Amygdala (tissue), 56 donors: Measurements from ENCODE around the gene GUCA2A.
"Not testable (repeated sequence)": the region's sequence is repeated elsewhere in the genome, so short reads cannot be mapped to it uniquely, and the experiment has no call there.

Experiments used
- DNase-seq, 56 donors: peaks; one replicate each; lab custom pipeline; 2025; lab: John Stamatoyannopoulos, UW

Gene GUCA2A, protein sequence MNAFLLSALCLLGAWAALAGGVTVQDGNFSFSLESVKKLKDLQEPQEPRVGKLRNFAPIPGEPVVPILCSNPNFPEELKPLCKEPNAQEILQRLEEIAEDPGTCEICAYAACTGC

DNA sequence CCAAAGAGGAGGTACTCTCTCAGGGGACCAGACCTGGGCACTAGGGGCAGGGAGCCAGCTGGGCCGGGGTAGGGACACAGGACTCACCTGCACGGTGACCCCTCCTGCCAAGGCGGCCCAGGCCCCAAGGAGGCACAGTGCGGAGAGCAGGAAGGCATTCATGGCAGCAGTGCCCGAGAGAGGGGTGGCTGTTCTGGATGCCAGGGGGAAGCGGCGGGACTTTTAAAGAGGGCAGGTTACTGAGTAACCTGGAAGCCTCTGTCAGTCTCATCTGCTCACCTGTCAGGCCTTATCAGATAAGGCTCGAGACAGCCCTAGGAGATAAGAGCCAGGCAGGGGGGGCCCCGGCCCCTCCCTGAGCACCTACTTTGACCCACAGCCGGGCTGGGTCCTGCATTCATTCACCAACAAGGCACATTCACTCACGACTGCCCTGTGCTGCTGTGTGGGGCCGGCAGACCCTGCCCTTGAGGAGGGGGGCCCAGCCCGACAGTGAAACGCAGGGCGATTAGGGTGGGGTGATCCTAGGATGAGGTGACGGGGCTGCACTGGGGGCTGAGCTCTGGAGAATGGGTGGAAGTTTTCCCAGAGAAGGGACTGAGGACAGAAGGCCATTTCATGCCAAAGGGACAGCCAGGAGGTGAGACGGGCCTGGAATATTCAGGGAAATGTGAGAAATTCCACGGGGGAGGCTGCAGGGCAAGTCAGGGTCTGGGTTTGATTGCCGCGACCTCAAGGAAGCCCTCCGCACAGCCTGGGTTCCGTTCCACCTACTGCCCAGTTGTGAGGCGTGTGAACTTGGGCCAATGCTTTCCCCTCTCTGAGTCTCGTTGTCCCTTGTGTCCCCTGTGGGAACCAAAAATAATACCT is at the start of gene GUCA2A:
Gene GUCA2A (minus strand): TSS at position 195 of the 870 bp plus-strand sequence. CDS start 33 bp downstream, at position 162.
- DNase-seq: no peak

DNA sequence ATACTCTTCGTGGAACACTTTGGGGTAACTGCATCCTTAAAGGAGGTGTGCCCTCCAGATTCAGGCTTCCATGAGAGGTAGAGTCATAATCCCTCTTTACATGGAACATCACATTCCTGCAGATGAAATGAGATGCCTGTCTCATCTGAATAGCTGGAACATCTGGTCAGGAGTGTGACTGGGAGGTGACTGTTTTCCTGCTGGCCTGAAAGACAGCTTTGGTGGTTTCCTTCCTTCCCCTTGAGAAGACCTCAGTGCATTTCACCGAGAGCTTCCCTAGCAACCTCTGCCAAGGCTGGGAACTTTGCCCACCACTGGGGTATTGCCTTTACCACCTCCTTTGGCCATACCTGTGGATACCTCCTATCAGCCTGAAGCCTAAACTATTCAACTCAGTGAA is 46.7 kb upstream of the GUCA2A start:
- DNase-seq: no peak

DNA sequence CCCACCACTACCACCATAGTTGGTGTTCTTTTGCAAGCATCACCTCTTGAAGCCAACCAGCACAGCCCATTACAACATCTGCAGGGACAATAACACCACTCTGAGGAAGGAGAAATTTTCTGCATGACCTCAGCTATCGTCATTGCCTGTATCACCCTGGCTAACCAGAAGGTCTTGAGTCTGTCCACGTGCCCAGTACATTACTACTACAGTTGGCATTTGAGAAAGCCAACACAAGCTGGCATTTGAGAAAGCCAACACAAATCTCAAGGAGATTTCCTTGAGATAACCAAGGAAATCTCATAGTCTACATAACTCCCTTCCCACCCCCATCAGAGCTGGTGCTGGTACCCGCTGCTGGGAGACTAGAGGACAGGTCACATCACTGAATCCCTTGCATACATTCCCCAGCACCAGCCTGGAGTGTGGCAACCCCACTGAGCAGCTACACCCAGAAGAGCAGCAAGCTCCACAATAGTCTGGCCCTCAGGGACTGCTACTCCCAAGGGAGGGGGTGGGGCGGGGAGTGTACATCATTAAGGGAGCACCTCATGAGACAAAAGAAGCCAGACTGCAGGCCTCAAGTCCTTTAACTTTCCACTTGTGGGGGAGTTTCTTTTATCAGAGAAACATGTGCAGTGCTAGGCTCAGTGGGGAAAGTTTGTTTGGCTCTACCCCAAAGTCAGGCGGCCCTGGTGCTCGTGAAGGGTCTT is 46.0 kb upstream of the GUCA2A start:
- DNase-seq: no peak

DNA sequence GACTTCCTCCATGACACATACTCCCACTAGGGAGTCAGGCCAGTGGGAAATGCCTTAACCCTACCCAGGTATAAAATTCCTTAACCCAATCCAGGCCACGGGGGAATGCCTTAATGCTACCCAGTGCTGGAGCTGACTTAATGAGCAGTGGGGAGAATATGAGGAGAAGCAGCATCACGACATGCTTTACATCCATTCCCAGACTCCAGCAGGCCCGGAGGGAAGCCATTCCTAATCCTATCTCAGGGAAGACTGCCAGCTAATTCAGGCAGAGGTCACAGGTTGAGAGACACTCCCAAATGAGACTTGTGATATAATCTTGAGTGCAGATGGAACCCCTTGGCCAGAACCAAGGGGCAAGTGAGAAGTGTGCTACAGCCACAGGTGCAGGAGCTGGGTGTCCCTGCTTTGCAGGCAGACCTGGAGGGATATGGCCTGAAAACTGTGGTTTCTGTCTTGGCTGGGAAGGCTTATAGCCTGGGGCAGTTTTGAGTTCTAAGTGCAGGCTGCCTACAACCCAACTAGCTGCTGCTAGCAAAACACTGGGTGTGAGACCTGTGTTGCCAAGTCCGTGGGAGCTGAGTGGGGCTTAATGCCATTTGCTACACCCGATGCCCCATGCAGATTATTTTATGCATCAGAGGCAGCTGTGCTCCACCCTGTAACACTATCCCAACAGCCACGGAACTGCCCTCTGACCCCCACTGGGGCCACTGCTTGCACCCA is 45.1 kb upstream of the GUCA2A start:
- no peak for DNase-seq

DNA sequence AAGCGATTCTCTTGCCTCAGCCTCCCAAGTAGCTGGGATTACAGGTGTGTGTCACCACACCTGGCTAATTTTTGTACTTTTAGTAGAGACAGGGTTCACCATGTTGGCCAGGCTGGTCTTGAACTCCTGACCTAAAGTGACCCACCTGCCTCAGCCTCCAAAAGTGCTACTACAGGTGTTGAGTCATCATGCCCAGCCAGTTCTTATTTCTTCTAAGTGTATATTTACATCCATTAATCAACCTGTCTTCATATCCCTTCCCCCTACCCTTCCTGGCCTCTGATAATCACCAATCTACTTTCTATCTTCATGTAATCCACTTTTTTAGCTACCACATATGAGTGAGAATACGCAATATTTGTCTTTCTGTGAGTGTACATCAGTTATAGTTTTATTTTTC is 42.4 kb upstream of the GUCA2A start:
- DNase-seq: not testable (repeated sequence)

DNA sequence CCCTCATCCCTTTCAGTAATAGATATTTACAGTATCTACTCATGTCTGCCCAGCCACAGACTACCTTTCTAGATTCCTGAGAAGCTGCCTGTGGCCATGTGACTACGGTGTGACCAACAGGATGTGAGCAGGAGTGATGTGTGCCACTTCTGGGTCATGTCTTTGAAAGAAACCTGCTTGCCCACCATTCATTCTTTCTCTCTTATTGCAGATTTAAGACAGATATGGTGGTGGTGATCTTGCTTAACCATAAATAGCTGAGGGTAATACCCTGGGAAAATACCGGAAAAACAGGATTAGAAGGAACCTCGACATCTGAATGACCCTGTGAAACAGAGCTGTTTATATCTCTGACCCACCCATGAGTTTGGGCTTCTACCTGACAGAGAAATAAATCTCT is 41.6 kb upstream of the GUCA2A start:
- no peak for DNase-seq

DNA sequence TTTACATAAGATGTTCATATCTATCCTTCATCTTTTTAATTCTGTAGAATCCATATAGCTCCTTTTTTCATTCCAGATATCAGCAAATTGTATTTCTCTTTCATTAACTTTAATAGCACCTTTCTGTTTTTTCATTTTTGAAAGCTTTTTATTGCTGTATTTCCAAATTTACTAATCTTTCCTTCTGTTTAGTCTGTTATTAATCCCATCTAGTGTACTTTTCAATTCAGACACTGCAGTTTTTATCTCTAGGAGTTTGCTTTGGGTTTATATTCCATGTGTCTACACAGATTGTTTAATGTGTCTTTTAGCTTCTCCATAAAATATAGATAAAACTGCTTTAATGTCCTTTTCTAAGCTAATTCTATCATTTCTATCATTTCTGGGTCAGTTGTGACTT is 37.4 kb upstream of the GUCA2A start:
- no peak for DNase-seq

DNA sequence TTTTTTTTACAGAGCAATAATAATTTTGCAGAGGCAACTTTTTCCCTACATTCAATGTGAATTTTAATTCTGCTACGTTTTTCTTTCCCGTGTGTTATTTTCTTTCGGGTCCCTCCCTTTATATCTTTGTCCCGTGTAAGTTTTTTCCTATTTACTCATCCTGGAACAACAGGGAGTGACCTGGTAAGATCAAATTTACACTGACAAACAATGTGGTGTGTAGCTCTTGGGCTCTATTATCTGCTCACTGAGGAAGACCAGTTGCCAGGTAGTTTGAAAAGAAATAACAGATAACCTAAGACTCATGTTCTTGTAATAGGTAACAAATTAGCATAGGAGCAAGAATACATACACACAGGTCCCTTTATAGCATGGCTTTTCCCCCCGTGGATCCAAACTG is 33.7 kb upstream of the GUCA2A start:
- DNase-seq: no peak

DNA sequence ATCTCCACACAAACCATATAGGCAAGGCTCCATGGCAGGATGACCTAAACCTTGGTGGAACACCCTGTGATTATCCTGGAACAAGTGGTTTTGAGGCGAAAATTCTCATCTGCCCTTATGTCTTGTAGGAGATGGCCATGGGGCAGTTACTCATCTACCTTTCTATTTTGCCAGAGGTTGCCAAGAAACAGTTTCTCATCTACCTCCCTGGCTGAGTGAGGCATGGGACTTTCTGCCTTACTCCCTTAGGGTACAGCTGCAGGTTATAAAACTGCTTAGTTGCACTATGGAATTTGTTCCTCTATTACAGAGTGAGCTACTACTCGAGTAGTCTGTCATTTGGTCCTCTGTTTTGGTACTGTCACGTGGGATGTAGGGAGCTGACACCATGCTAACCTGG is 31.3 kb upstream of the GUCA2A start:
- DNase-seq: no peak

DNA sequence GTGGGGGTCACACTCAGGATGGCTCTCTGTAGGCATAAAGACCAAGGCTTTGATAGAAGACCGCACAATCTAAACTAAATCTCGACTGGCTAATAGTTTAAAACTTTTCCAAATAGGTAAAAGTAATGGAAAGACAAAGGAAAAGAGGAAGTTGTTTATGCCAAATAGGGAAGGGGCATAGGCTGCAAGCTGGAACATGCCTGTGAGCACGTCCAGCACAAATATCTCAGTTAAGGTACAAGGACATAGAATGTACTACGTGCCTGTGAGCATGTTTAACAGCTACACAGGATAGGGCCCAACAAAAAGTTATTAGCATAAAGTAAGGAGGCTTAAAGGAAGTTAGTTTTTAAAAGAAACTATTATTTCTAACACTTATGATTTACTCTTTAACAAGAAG is 27.6 kb upstream of the GUCA2A start:
- DNase-seq: no peak

DNA sequence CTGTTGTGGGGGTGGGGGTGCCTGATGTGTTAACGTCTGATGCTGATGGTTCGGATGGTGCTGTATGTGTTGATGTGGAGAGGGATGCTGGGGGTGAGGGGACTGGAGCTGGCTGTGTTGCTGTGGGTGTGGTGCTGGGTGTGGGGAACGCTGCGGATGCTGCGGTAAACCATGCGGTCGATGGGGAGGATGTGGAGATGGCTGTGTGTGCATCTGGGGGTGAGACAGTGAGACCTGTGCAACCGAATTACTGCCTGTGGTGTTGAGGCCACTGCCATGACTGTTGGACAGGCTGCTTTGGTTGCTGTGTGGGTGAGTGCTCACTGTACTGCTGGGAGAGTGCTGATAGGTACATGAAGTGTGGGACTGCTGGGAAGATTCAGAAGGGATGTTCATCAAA is 26.8 kb upstream of the GUCA2A start:
- no peak for DNase-seq

DNA sequence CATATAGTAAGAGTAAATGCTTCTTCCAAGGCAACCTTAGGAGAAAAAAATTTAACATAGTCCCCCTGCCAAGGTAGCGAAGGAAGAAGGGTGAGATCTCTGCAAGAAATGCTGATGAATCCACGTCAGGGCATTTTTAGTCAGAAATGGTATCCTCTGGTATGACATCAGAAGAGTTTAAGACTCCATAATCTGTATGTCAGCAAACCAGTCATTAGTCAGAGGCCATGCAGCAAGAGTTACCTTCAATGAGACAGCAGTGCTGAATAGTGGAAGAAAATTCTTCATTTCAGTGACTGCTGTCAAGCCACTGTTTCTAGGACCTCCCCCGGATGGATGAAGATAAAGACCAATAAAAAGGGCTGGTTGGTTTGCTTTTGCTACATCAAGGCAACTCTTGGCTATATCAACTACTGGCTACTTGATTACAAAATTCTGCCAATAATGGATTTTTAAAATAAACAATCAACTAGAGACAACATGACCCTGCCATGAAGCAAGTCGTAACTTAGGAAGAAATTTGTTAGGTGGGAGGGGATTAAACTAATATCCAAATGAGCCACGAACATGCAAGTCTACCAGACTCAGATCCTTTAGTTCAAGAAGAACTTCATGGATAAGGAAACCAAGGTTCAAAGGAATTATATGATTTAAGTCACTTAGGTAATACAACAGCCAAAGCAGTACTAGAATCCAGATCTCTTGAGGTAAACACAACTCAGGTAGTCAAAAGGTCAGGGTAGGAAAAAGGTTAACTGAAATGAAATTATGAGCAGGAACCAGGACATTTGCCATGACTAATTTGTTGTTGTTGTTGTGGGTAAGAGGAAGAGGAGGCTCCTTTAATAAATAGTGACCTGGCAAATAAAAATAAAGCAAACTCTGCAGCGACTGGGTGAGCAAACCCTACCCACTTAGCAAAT is 25.6 kb upstream of the GUCA2A start:
- no peak for DNase-seq

DNA sequence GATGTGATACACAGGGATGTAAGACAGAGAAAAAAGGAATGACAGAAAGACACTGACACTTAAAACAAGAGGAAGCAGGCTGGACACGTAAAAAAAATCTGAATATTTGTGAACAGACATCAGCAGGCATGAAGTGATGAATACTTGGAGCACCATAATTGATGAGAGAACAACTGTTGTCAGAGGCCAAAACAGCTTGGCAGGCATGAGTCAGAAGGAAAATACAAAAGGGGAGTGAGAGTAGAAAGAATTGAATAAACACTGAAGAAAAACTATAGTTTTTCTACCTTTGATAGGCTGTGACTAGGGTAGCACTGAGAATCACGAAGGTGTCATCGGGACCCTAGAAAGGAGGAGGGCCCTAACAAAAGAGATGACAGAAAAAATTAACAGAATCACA is 21.6 kb upstream of the GUCA2A start:
- no peak for DNase-seq

DNA sequence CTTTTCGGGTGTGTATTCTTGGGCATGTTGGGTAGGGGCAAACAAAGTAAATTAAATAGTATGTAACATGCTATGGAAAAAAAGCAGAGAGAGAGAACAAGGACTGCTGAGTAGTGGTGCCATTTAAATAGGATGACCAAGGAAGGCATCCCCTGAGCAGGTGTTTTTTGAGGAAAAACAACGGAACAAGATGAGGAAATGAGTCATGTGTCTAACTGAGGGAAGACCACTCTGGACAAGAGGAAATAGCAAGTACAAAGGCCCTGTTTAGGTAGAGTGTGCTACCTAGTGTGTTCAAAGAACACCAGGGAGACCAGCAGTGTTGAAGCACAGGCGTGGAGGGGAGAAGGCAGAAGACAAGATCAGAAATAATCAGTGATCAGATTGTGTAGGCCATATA is 20.1 kb upstream of the GUCA2A start:
- DNase-seq: no peak

DNA sequence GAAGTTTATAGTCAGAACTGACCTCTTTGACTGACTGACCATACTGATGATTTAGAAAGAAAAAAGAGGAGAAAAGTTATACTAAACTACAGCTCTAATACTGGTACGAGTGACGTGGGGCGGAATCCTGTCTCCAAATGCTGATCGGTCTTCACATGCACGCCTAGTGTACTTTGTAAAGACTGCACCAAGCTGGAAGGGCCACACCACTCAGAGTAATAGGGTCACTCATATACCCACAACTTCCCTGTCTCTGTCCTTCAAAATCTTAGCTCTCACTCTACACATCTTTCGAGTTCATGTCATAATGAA is 19.4 kb upstream of the GUCA2A start:
- DNase-seq: no peak

DNA sequence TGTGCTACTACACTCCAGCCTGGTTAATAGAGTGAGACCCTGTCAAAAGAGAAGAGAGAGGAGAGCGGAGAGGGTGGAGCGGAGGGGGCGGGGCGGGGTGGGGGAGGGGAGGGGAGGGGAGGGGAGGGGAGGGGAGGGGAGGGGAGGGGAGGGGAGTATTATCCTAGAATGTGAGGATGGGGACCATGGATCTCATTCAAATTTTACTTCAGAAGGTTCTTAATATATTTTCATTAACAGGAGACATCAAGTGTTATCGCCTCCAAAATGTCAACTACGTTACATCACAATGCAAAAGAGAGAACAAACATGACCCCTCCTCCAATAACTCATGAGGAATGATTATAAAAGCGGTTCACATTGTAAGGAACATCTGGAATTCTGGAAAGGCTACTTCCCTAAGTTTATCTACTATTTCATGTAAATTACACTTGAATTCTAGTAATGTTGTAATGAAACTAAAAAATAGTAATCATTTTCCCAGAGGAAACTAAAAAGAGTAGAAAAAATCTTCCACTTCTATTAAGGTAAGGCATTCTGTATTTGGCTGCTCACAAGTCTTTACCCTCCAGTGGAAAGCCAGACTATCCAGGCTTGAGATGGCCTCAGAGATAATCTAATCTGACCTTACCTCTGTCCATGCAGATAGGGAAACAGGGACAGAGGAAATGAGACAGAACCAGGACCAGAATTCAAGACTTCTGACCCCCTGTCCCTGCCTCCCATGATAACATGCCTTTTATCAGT is 18.8 kb upstream of the GUCA2A start:
- no peak for DNase-seq

DNA sequence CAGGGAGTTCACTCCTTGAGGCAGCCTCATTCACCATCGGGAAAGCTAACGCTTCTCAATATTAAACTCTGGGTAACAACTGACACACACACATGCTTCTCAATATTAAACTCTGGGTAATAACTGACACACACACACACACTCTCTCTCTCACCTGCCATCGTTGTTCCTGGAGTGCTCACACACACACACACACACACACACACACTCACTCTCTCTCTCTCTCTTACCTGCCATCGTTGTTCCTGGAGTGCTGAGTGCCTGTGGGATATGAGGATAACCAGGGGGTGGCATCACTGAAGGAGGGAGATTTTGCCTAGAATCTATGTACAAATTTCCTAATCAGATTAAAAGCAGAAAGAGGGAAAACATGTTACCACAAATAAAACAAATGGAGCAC is 17.1 kb upstream of the GUCA2A start:
- DNase-seq: no peak

DNA sequence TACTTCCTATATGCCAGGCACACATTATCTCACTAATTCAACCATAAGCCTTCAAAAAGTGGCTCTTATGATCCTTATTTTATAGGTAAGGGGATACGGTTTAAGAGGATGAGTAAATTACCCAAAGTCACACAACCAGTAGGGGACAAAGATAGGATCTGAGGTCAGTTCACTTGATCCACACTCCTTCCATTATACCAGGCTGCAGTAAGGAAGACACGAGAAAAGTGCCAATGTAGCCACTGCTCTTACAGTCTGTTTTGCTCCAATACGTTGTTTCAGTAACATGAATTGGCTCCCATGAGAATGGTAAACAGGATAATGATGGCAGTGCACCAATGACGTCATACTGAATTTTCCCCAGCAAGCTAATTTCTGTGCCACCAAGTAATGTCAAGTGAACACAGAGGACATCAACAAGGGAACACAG is 15.4 kb upstream of the GUCA2A start:
- DNase-seq: no peak

DNA sequence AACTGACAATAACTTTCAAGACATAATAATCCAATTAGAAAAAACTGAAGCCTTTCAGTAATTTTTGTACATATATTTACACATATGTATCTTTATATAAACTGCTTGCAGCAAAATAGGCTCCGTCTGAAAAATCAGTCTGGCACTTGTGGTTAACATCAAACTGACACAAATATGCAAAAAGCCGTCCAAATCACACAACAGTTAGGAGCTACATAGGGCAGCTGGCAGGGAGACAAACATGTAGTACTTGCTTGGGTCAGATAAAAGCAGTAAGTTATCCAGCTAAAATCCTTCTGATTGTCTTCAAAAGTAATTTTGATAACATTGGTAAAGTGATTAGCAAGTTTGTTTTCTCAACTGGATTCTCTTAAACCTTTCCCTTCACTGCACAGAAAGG is 14.7 kb upstream of the GUCA2A start:
- no peak for DNase-seq
